ENCODE data around the gene TJP1.
"Not testable (repeated sequence)": the region's sequence is repeated elsewhere in the genome, so short reads cannot be mapped to it uniquely, and the experiment has no call there.

TJP1 gene

DNA sequence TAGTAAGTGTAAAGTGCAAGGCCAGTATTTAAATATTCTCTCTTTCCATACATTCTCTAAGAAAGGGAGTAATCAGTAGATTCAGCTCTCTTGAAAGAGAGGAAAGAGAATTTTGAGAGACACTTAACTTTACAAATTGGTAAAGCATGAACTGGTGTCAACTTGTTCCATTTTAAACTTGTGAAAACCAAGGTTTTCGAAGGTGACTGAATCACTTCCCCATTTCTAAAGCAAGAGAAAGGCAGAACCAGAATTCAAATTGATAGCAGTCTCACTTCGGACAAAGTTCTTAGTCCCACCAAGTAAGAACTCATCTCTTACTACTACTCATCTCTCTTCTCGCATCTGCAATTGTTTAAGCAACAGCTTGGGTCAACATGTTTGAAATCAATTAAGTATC is 22.4 kb downstream of the TJP1 start:
- no peak for DNase-seq (ENCODE audit: low read depth)

DNA sequence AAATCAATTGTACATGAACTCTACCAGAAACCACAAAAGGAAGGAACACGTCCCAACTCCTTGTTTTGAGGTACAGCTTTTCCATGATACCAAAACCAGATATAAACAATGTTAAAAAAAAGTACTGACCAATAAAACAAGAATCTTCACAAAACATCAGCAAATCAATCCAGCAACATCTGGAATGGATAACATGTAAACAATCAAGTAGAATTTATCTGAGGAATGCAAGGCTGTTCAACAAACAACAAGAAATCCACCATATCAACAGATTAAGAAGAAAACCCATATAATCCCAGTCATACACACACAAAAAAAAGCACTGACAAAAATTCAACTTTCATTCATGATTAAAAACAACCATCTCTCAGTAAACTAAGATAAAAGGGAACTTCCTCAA is 26.7 kb downstream of the TJP1 start:
- no peak for DNase-seq (ENCODE audit: low read depth)

DNA sequence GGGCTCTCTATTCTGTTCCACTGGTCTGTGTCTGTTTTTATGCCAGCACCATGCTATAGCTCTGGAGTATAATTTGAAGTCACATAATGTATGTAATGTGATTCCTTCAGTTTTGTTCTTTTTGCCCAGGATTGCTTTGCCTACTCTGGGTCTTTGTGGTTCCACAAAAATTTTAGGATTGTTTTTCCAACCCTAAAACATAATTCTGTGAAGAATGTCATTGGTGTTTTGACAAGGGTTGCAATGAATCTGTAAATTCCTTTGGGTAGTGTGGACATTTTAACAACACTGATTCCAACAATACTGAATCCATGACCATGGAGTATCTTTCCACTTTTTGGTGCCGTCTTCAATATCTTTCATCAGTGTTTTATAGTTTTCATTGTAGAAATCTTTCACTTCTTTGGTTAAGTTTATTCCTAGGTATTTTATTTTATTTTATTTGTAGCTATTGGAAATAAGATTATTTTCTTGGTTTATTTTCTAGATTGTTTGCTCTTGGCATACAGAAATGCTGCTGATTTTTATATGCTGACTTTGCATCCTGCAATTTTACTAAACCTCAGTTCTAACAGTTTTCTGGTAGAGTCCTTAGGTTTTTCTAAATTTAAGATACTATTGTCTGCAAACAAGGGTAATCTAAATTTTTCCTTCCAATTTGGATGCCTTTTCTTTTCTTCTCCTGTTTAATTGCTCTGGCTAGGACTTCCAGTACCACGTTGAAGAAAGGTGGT is 29.7 kb downstream of the TJP1 start:
- no peak for DNase-seq (ENCODE audit: low read depth)

DNA sequence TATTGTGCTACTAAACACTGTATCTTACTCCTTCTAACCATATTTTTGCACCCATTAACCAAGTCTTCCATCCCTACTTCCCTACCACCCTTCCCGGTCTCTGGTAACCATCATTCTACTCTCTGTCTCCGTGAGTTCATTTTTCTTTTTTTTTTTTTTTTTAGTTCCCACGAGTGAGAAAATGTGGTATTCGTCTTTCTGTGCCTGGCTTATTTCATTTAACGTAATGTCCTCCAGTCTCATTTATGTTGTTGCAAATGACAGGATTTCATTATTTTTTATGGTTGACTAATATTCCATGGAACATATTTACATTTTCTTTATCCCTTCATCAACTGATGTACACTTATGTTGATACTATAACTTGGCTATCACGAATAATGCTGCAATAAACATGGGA is 31.7 kb downstream of the TJP1 start:
- no peak for DNase-seq (ENCODE audit: low read depth)

GRCh38 chr15:29789871-29790270 is 32.4 kb downstream of the TJP1 start:
- no peak for DNase-seq (ENCODE audit: low read depth)

- DNase-seq (ENCODE audit: low read depth), result no peak
Observed at GRCh38 chr15:29788433-29789034, 33.7 kb downstream of the TJP1 start.

DNA sequence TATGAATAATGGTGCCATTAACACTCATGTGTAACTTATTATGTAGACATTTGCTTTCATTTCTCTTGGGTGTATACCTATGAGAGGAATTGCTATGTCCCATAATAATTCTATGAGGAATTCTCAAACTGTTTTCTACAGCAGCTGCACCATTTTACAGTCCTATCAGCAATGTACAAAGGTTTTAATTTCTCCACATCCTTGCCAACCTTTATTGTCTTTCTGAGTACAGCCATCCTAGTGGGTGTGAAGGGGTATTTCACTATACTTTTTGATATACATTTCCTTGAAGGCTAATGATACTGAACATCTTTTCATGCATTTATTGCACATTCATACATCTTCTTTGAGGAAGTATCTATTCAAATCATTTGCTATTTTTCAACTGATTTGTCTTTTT is 34.5 kb downstream of the TJP1 start:
- DNase-seq (ENCODE audit: low read depth), result no peak

- no peak for DNase-seq (ENCODE audit: low read depth)
Observed at GRCh38 chr15:29785642-29786041, 36.6 kb downstream of the TJP1 start.

DNA sequence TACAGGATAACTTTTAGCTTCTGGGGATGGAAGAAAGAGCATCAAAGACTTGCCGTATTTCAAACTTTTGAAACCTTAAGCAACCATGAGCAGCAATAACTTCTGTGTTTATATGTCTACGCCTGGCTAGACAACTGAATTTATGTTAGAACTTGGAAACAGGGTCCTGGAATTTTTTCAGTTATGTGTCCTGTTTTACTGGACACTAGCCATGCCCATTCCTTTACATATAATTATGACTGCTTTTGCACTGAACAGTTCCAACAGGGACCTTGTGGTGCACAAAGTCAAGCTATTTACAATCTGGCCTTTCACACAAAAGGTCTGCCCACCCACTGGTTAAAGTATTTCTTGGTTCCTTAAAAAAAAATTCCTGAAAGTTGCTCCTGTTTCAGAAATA is 37.1 kb downstream of the TJP1 start:
- DNase-seq (ENCODE audit: low read depth), result no peak

DNA sequence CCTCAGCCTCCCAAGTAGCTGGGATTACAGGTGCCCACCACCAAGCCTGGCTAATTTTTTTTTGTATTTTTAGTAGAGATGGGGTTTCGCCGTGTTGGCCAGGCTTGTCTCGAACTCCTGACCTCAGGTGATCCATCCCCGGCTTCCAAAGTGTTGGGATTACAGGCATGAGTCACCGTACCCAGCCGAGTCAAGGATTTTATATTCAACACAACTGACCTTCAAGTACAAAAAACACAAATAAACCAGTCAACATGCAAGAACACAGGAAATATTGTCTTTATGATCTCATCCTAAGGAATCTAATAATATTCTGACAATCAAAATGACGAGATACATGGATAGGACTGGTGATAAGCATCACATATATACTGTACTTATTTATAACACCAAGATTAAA is 37.9 kb downstream of the TJP1 start:
- DNase-seq (ENCODE audit: low read depth), result no peak

DNA sequence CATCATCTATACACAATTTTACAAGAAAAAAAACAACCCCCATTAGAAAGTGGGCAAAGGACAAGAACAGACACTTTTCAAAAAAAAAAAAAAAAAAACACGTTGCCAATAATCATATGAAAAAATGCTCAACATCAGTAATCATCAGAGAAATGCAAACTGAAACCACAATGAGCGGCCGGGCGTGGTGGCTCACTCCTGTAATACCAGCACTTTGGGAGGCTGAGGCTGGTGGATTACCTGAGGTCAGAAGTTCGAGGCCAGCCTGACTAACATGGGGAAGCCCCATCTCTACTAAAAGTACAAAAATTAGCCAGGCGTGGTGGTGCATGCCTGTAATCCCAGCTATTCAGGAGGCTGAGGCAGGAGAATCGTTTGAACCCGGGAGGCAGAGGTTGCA is 39.5 kb downstream of the TJP1 start:
- not testable (repeated sequence) for DNase-seq (ENCODE audit: low read depth)

GRCh38 chr15:29778382-29778781 is 43.9 kb downstream of the TJP1 start:
- DNase-seq (ENCODE audit: low read depth), result no peak

DNA sequence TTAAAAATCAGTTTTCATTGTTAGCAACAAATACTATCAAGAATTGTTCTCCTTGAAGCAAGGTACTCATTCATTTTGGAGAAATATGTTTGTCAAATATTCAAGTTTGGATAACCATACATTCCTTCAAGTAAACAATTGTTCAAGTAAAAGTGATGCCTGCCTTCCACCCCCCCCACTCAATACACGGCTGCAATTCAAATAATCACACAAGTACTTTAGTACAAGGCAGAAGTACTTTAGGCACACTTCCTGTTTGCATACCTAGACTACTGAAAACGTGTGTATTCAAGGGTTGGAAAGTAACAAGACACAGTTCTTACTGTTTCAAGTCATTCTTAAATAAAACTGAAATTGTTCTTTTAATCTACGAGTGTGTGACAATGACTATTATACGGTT is 45.4 kb downstream of the TJP1 start:
- no peak for DNase-seq (ENCODE audit: low read depth)

DNA sequence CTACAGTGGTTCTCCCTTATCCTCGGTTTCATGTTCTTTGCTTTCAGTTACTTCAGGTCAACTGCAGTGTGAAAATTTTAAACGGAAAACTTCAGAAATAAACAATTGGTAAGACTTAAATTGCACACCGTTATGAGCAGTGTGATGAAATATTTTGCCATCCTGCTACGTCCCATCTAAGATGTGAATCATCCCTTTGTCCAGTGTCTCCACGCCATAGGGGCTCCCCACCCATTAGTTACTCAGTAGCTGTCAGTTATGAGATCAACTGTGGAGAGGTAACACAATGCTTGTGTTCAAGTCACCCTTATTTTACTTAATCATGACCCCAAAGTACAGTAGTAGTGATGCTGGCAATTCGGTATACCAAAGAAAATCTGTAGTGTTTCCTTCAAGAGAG is 47.4 kb downstream of the TJP1 start:
- no peak for DNase-seq (ENCODE audit: low read depth)

GRCh38 chr15:29773816-29774215 is 48.5 kb downstream of the TJP1 start:
- no peak for DNase-seq (ENCODE audit: low read depth)

- no peak for DNase-seq (ENCODE audit: low read depth)
Observed at GRCh38 chr15:29773000-29773399, 49.3 kb downstream of the TJP1 start.

DNA sequence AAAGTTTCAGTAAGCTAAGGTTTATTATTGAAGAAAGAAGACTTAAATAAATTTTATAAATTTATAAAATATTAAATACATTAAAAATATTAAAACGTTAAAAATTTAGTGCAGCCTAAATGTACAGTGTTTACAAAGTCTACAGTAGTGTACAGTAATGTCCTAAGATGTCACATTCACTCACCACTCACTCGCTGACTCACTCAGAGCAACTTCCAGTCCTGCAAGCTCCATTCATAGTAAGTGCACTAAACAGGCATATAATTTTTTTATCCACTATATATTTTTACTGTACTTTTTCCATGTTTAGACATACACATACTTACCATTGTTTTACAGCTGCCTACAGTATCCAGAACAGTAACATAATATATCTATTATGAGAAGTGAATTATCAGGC is 51.5 kb downstream of the TJP1 start:
- DNase-seq (ENCODE audit: low read depth), result no peak

GRCh38 chr15:29765898-29766527 is 56.3 kb downstream of the TJP1 start:
- DNase-seq (ENCODE audit: low read depth), result no peak

DNA sequence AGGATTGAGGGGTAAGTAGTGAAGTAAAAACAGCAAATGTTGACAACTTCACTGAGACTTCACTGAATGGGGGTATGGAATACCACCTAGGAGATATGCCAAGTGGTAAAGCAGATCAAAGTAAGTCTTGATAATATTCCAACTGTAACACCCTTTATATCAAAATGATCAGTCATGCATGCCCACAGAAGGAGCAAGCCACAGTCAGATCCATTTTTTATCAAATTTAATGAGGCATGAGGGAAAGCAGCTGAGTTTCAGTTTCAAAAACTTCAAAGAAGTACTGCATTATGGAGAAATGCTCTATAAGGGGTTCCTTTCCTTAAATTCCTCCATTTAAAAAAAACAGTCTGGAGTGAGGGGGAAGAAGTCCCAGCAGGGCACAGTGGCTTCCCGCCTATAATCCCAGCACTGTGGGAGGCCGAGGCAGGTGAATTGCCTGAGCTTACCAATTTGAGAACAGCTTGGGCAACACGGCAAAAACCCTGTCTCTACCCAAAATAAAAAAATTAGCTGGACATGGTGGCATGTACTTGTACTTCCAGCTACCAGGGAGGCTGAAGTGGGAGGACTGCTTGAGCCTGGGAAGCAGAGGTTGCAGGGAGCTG is 56.9 kb downstream of the TJP1 start:
- DNase-seq (ENCODE audit: low read depth), result no peak

GRCh38 chr15:29759596-29759995 is 62.7 kb downstream of the TJP1 start:
- DNase-seq (ENCODE audit: low read depth), result no peak

GRCh38 chr15:29756358-29757267 is 65.7 kb downstream of the TJP1 start:
- no peak for DNase-seq (ENCODE audit: low read depth)

- DNase-seq (ENCODE audit: low read depth), result not testable (repeated sequence)
Observed at GRCh38 chr15:29754009-29754408, 68.3 kb downstream of the TJP1 start.

Data from stimulated activated CD8-positive, alpha-beta memory T cell treated with anti-CD3 and anti-CD28 coated beads, Interleukin-15, amount 100 ng/mL, for 1 hour (primary cell).